Endodermal cell (in vitro differentiated cells): ENCODE measurements around the gene STAMBP. TPM values are rescaled to one million over a fixed set of nuclear protein-coding genes. Genes with fewer than 3 reads are reported as not detected.

ENCODE experiments used
- DNase-seq: peaks from one replicate; pipeline ENCODE4 v3.0.0-alpha.2; 2017
- H3K27ac ChIP-seq: 2 replicates; pipeline ENCODE4 v1.5.1; 2013; ENCODE audit warnings: mild to moderate bottlenecking, low read depth, low read length, moderate library complexity
- H3K27me3 ChIP-seq: 2 replicates; pipeline ENCODE4 v1.6.1; 2013; ENCODE audit warnings: mild to moderate bottlenecking, low read length, moderate library complexity; ENCODE audit not compliant: insufficient read depth, control insufficient read depth, poor library complexity, severe bottlenecking
- H3K36me3 ChIP-seq: 2 replicates; pipeline ENCODE4 v1.7.0; 2013; ENCODE audit warnings: mild to moderate bottlenecking, low read length, moderate library complexity; ENCODE audit not compliant: control insufficient read depth, insufficient read depth
- H3K4me1 ChIP-seq: one replicate; pipeline ENCODE4 v1.7.0; 2013; ENCODE audit warnings: low read length; ENCODE audit not compliant: control insufficient read depth, insufficient read depth
- H3K4me3 ChIP-seq: 2 replicates; pipeline ENCODE4 v1.5.1; 2013; ENCODE audit warnings: mild to moderate bottlenecking, low read length, moderate library complexity
- H3K9ac ChIP-seq: 2 replicates; pipeline ENCODE4 v1.6.1; 2013; ENCODE audit warnings: mild to moderate bottlenecking, low read length, moderate library complexity; ENCODE audit not compliant: poor library complexity, severe bottlenecking; ENCODE audit errors: extremely low read depth
- H3K9me3 ChIP-seq: 2 replicates; pipeline ENCODE4 v1.6.1; 2013; ENCODE audit warnings: mild to moderate bottlenecking, low read length, moderate library complexity; ENCODE audit not compliant: control insufficient read depth
- H3K27ac Mint-ChIP-seq: 2 replicates; pipeline ENCODE4 v1.8.0; 2020; ENCODE audit warnings: mixed read lengths
- H3K27me3 Mint-ChIP-seq: 2 replicates; pipeline ENCODE4 v1.8.0; 2021; ENCODE audit warnings: mild to moderate bottlenecking, mixed read lengths; ENCODE audit not compliant: insufficient read depth
- H3K36me3 Mint-ChIP-seq: 2 replicates; pipeline ENCODE4 v1.8.0; 2020; ENCODE audit warnings: low read depth, mixed read lengths
- H3K4me1 Mint-ChIP-seq: 2 replicates; pipeline ENCODE4 v1.8.0; 2020; ENCODE audit warnings: mixed read lengths
- H3K4me3 Mint-ChIP-seq: 2 replicates; pipeline ENCODE4 v1.8.0; 2020; ENCODE audit warnings: mild to moderate bottlenecking, moderate library complexity, mixed read lengths
- H3K9me3 Mint-ChIP-seq: 2 replicates; pipeline ENCODE4 v1.8.0; 2020; ENCODE audit warnings: mild to moderate bottlenecking, mixed read lengths
- WGBS, 2 experiments: methylation state at CpG; one replicate each; pipeline versions ENCODE4 v1.1.5 to v1.1.7; 2013; ENCODE audit warnings: missing lambda C conversion rate in 2 of 2, mixed read lengths in 1 of 2; ENCODE audit not compliant: insufficient coverage in 1 of 2, insufficient read length in 1 of 2; 5-methylcytosine and 5-hydroxymethylcytosine counted together
- total RNA-seq, 2 donors: library from RNA; stranded (reverse); fragmentation: NEBNext Ultra II Directional in 1 of 2; extraction: Animal tissue kit (Norgen Biotek cat#: 25700) in 1 of 2; gene quantifications; 2 replicates in 1 of 2; 3 replicates in 1 of 2; pipeline ENCODE4 v1.2.1, GENCODE V29; 2021
- TF ChIP-seq, protein P1 (sequence below): fragments of 200-600 bp; sonication (generic); conservative IDR thresholded peaks from 2 replicates; pipeline ENCODE4 v1.5.0; 2021; ENCODE audit warnings: antibody characterized with exemption, mild to moderate bottlenecking

The STAMBP gene
- total RNA-seq, 2 donors from 2014 or later: 41.6 to 42.4 TPM

GRCh38 chr2:73917296-73917695 is 88.5 kb downstream of the STAMBP start:
- H3K27ac ChIP-seq: no peak overlapping the region
- WGBS, 2 experiments: 59 to 81% methylated on average over 2 of the region's 2 CpGs
- H3K36me3 ChIP-seq: no peaks in the 10 kb centered on the region
- H3K4me3 Mint-ChIP-seq: no peak overlapping the region
- peaks cover 4% of the 10 kb centered on the region for H3K4me1 Mint-ChIP-seq
- no peaks in the 10 kb centered on the region for H3K9me3 ChIP-seq
- TF ChIP-seq, protein P1, sequence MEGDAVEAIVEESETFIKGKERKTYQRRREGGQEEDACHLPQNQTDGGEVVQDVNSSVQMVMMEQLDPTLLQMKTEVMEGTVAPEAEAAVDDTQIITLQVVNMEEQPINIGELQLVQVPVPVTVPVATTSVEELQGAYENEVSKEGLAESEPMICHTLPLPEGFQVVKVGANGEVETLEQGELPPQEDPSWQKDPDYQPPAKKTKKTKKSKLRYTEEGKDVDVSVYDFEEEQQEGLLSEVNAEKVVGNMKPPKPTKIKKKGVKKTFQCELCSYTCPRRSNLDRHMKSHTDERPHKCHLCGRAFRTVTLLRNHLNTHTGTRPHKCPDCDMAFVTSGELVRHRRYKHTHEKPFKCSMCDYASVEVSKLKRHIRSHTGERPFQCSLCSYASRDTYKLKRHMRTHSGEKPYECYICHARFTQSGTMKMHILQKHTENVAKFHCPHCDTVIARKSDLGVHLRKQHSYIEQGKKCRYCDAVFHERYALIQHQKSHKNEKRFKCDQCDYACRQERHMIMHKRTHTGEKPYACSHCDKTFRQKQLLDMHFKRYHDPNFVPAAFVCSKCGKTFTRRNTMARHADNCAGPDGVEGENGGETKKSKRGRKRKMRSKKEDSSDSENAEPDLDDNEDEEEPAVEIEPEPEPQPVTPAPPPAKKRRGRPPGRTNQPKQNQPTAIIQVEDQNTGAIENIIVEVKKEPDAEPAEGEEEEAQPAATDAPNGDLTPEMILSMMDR: no peak
- no peak overlapping the region for H3K9ac ChIP-seq
- H3K27me3 Mint-ChIP-seq: peaks cover 17% of the 10 kb centered on the region
- H3K27me3 ChIP-seq: no peaks in the 10 kb centered on the region
- no peak overlapping the region for H3K27ac Mint-ChIP-seq
- no peaks in the 10 kb centered on the region for H3K9me3 Mint-ChIP-seq
- H3K36me3 Mint-ChIP-seq: no peaks in the 10 kb centered on the region
- no peaks in the 10 kb centered on the region for H3K4me1 ChIP-seq
- H3K4me3 ChIP-seq: no peak overlapping the region
- DNase-seq: peak; percentile 7

DNA sequence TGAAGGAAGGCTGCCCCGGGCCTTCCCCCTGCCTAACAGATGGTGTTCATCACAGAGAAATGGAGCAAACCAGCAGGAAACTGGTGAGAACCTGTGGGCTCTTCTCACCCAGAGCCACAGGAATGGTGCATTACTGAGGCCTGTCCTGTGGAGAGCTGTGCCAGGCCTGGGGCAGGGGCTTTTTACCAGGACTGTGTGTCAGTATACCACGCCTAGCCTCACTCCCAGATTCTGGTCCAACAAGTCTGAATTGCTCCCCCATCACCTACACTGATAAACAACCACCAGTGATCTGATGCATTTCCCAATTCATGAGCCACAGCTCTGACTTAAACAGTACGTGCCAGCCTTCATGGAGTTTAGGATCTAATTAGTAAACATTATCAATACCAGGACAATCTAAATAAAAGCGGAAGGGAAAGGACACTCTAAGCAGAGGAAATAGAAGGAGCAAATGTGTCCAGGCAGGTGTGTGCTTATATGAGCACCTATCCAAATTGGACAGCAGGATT is 89.0 kb downstream of the STAMBP start:
- Mint-ChIP-seq H3K27ac (no peak overlapping the region), H3K4me3 (no peak overlapping the region), H3K9me3 (no peaks in the 10 kb centered on the region), H3K36me3 (no peaks in the 10 kb centered on the region), H3K4me1 (peaks cover 4% of the 10 kb centered on the region), H3K27me3 (peaks cover 19% of the 10 kb centered on the region)
- WGBS, 2 experiments: 68 to 87% methylated on average over 4 of the region's 4 CpGs
- H3K27ac ChIP-seq: no peak overlapping the region
- no peak overlapping the region for H3K4me3 ChIP-seq
- no peaks in the 10 kb centered on the region for H3K4me1 ChIP-seq
- no peak overlapping the region for H3K9ac ChIP-seq
- no peaks in the 10 kb centered on the region for H3K9me3 ChIP-seq
- no peaks in the 10 kb centered on the region for H3K36me3 ChIP-seq
- TF ChIP-seq, protein P1: no peak
- DNase-seq: peak; percentile 29
- no peaks in the 10 kb centered on the region for H3K27me3 ChIP-seq

GRCh38 chr2:73918856-73919255 is 90.1 kb downstream of the STAMBP start:
- Histone ChIP-seq H3K27ac (no peak overlapping the region), H3K9ac (no peak overlapping the region), H3K36me3 (no peaks in the 10 kb centered on the region), H3K9me3 (no peaks in the 10 kb centered on the region), H3K4me1 (no peaks in the 10 kb centered on the region), H3K27me3 (peaks cover 7% of the 10 kb centered on the region), H3K4me3 (no peak overlapping the region)
- Mint-ChIP-seq H3K36me3 (no peaks in the 10 kb centered on the region), H3K27ac (no peak overlapping the region), H3K4me3 (no peak overlapping the region), H3K9me3 (no peaks in the 10 kb centered on the region), H3K4me1 (peaks cover 4% of the 10 kb centered on the region), H3K27me3 (peaks cover 30% of the 10 kb centered on the region)
- WGBS, 2 experiments: 81 to 88% methylated on average over 3 of the region's 3 CpGs
- DNase-seq: peak; percentile 11
- TF ChIP-seq, protein P1: no peak
